ENCODE data around the gene NPC2.

Gene NPC2

GRCh38 chr14:74519316-74520074, 26.4 kb upstream of the NPC2 start:
- no peak for DNase-seq (ENCODE audit: low read depth in 2 of 2)

GRCh38 chr14:74518221-74518620, 25.1 kb upstream of the NPC2 start:
- no peak for DNase-seq (ENCODE audit: low read depth in 2 of 2)

- no peak for DNase-seq (ENCODE audit: low read depth in 2 of 2)
Observed at GRCh38 chr14:74517731-74518130, 24.6 kb upstream of the NPC2 start.

GRCh38 chr14:74516451-74517160, 23.5 kb upstream of the NPC2 start:
- no peak for DNase-seq (ENCODE audit: low read depth in 2 of 2)

- DNase-seq (ENCODE audit: low read depth in 2 of 2): no peak
Observed at GRCh38 chr14:74515891-74516412, 22.8 kb upstream of the NPC2 start.

GRCh38 chr14:74514471-74514941, 21.4 kb upstream of the NPC2 start:
- no peak for DNase-seq (ENCODE audit: low read depth in 2 of 2)

GRCh38 chr14:74511966-74512830, 19.1 kb upstream of the NPC2 start:
- DNase-seq (ENCODE audit: low read depth in 2 of 2): no peak

- DNase-seq (ENCODE audit: low read depth in 2 of 2): no peak
Observed at GRCh38 chr14:74510959-74511409, 17.9 kb upstream of the NPC2 start.

GRCh38 chr14:74510223-74510931, 17.3 kb upstream of the NPC2 start:
- DNase-seq (ENCODE audit: low read depth in 2 of 2): no peak

GRCh38 chr14:74509587-74510222, 16.6 kb upstream of the NPC2 start:
- no peak for DNase-seq (ENCODE audit: low read depth in 2 of 2)

GRCh38 chr14:74508844-74509428, 15.8 kb upstream of the NPC2 start:
- no peak for DNase-seq (ENCODE audit: low read depth in 2 of 2)

- no peak for DNase-seq (ENCODE audit: low read depth in 2 of 2)
Observed at GRCh38 chr14:74508292-74508731, 15.2 kb upstream of the NPC2 start.

- DNase-seq (ENCODE audit: low read depth in 2 of 2): no peak
Observed at GRCh38 chr14:74507840-74508239, 14.7 kb upstream of the NPC2 start.

GRCh38 chr14:74507085-74507484, 14.0 kb upstream of the NPC2 start:
- DNase-seq (ENCODE audit: low read depth in 2 of 2): no peak

- no peak for DNase-seq (ENCODE audit: low read depth in 2 of 2)
Observed at GRCh38 chr14:74506411-74506851, 13.3 kb upstream of the NPC2 start.

- DNase-seq (ENCODE audit: low read depth in 2 of 2): no peak
Observed at GRCh38 chr14:74505831-74506230, 12.7 kb upstream of the NPC2 start.

- no peak for DNase-seq (ENCODE audit: low read depth in 2 of 2)
Observed at GRCh38 chr14:74504874-74505720, 12.0 kb upstream of the NPC2 start.

GRCh38 chr14:74504412-74504811, 11.3 kb upstream of the NPC2 start:
- DNase-seq (ENCODE audit: low read depth in 2 of 2): no peak

- no peak for DNase-seq (ENCODE audit: low read depth in 2 of 2)
Observed at GRCh38 chr14:74503938-74504335, 10.8 kb upstream of the NPC2 start.
